Activated T-helper 1 cell treated with anti-CD3 and anti-CD28 coated beads, Interleukin-2, amount 50 U/mL, for 16 hours (primary cell): ENCODE results near the gene KIF3B.
"Not testable (repeated sequence)": the region's sequence is repeated elsewhere in the genome, so short reads cannot be mapped to it uniquely, and the experiment has no call there.

Experiments used
- DNase-seq, 2 donors: peaks; one replicate each; pipeline ENCODE4 v3.0.0-alpha.2; 2020; ENCODE audit warnings: low read depth in 1 of 2, low spot score in 1 of 2

The KIF3B gene

GRCh38 chr20:32382102-32382950 lies 104.9 kb downstream of the KIF3B start:
- no peak for DNase-seq

- not testable (repeated sequence) for DNase-seq
Measured at GRCh38 chr20:32383441-32383840, 106.0 kb downstream of the KIF3B start.
